GM12801 (cell line): ENCODE data around the gene PLEKHA6.

Experiments used
- CTCF ChIP-seq: IDR thresholded peaks from one replicate; pipeline ENCODE4 v1.5.1; 2011; ENCODE audit warnings: control low read depth; ENCODE audit not compliant: insufficient read length; ENCODE audit errors: extremely low read depth

The PLEKHA6 gene

GRCh38 chr1:204359131-204359473 is 627 bp downstream of the PLEKHA6 start:
- TF ChIP-seq CTCF, result no peak

- TF ChIP-seq CTCF, result no peak
These were observed 1.1 kb downstream of the PLEKHA6 start for GRCh38 chr1:204358605-204359004.

GRCh38 chr1:204357551-204358490 is 1.9 kb downstream of the PLEKHA6 start:
- TF ChIP-seq CTCF, result no peak

GRCh38 chr1:204356997-204357396 is 2.7 kb downstream of the PLEKHA6 start:
- no peak for TF ChIP-seq CTCF

GRCh38 chr1:204355913-204356312 is 3.8 kb downstream of the PLEKHA6 start:
- TF ChIP-seq CTCF, result no peak

GRCh38 chr1:204354579-204354978 is 5.2 kb downstream of the PLEKHA6 start:
- no peak for TF ChIP-seq CTCF

- TF ChIP-seq CTCF, result no peak
These were observed 6.4 kb downstream of the PLEKHA6 start for GRCh38 chr1:204353213-204353910.
